Measurements from ENCODE around the gene TEX22. TPM values are rescaled to one million over a fixed set of nuclear protein-coding genes. Genes with fewer than 3 reads are reported as not detected.

TEX22 gene
- total RNA-seq, 4 donors from 2014 or later, result 1.1 to 3.8 TPM; not detected in 2

- DNase-seq, result no peak
- H3K36me3 ChIP-seq, result no peaks in the 10 kb centered on the region
- H3K9me3 ChIP-seq, result no peaks in the 10 kb centered on the region
- intact Hi-C loops (cut with DNase I; ENCODE audit: low total_unique reads), result no loop called here
- H3K4me1 ChIP-seq, result no peaks in the 10 kb centered on the region
- no peak overlapping the region for H3K4me3 ChIP-seq
- no peak overlapping the region for H3K27ac ChIP-seq
- H3K27me3 ChIP-seq, result no peaks in the 10 kb centered on the region
- no peak for TF ChIP-seq POLR2A (IDR thresholded peaks at IDR 0.05)
- TF ChIP-seq, protein P1, sequence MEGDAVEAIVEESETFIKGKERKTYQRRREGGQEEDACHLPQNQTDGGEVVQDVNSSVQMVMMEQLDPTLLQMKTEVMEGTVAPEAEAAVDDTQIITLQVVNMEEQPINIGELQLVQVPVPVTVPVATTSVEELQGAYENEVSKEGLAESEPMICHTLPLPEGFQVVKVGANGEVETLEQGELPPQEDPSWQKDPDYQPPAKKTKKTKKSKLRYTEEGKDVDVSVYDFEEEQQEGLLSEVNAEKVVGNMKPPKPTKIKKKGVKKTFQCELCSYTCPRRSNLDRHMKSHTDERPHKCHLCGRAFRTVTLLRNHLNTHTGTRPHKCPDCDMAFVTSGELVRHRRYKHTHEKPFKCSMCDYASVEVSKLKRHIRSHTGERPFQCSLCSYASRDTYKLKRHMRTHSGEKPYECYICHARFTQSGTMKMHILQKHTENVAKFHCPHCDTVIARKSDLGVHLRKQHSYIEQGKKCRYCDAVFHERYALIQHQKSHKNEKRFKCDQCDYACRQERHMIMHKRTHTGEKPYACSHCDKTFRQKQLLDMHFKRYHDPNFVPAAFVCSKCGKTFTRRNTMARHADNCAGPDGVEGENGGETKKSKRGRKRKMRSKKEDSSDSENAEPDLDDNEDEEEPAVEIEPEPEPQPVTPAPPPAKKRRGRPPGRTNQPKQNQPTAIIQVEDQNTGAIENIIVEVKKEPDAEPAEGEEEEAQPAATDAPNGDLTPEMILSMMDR (IDR thresholded peaks at IDR 0.05), result no peak
Observed at GRCh38 chr14:105455766-105456660, 57.7 kb downstream of the TEX22 start.

DNA sequence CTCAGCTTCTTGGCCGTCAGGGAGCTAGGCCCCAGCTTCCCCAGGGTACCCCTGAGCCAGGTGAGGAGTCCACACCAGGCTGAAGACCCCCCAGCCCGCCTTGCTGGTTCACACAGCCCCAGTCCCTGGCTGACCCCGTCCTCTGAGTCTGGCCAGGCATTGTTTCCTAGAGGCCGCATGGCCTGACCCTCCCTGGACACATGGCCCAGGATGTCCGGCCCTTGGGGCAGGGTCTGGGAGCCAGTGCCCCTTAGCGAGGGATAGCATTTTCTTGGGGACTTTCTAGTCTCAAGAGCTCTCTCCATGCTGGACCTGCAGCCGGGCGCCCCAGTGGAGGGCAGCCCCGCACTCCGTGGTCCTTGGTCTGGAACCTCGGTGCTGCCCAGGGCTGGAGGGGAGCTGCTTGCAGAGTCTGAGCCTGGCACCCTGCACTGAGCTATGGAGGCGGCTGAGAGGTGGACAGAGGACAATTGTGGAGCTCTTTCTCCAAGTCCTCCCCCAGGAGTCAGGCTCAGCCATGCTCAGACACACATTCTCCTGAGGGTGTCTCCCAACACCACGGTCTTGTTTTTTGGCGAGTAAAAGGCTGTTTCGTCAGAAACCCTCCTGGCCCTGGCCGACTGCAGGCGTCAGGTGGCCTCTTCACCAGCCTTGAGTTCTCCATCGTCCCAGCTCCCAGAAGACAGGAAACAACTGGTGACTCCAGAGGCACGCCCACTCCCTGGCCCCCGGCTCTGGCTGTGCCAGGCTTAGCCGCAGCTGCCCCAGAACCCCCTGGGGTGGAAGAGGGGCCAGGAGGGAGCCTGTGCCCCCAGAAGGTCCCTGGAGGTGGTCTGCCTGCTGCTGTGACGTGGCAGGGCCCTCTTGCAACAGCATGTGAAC, 58.6 kb downstream of the TEX22 start:
- H3K4me3 ChIP-seq, result no peak overlapping the region
- H3K27me3 ChIP-seq, result no peaks in the 10 kb centered on the region
- no peak for TF ChIP-seq POLR2A (IDR thresholded peaks at IDR 0.05)
- TF ChIP-seq, protein P1 (IDR thresholded peaks at IDR 0.05), result no peak
- no peaks in the 10 kb centered on the region for H3K9me3 ChIP-seq
- DNase-seq, result no peak
- H3K27ac ChIP-seq, result no peak overlapping the region
- no peaks in the 10 kb centered on the region for H3K4me1 ChIP-seq
- intact Hi-C loops (cut with DNase I; ENCODE audit: low total_unique reads), result no loop called here
- H3K36me3 ChIP-seq, result no peaks in the 10 kb centered on the region

GRCh38 chr14:105458010-105458409, 59.7 kb downstream of the TEX22 start:
- H3K27ac ChIP-seq, result no peak overlapping the region
- intact Hi-C loops (cut with DNase I; ENCODE audit: low total_unique reads), result no loop called here
- no peak for DNase-seq
- H3K27me3 ChIP-seq, result no peaks in the 10 kb centered on the region
- no peaks in the 10 kb centered on the region for H3K36me3 ChIP-seq
- TF ChIP-seq POLR2A (IDR thresholded peaks at IDR 0.05), result no peak
- TF ChIP-seq, protein P1 (IDR thresholded peaks at IDR 0.05), result no peak
- no peaks in the 10 kb centered on the region for H3K9me3 ChIP-seq
- H3K4me1 ChIP-seq, result no peaks in the 10 kb centered on the region
- no peak overlapping the region for H3K4me3 ChIP-seq

DNA sequence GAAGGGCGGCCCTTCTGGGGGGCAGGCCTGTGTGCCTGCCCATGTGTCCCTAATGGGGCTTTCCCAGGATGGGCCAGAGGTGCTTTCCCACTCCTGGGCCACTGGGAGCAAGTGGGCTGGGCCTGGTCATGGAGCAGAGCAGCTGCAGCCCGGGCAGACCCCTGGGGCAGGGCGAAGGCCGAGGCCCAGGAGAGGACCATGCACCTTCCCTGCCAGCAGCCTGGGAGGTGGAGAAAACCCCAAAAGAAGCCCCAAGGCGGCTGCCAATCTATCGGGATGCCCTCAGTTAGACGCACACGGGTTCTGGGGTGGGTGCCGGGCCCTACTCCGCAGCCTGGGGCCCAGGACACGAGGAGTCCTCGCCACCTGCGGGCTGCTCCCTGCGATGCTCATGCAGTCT, 60.2 kb downstream of the TEX22 start:
- Histone ChIP-seq H3K27ac (no peak overlapping the region), H3K27me3 (no peaks in the 10 kb centered on the region), H3K36me3 (no peaks in the 10 kb centered on the region), H3K4me3 (no peak overlapping the region), H3K4me1 (no peaks in the 10 kb centered on the region), H3K9me3 (no peaks in the 10 kb centered on the region)
- DNase-seq, result no peak
- TF ChIP-seq POLR2A (IDR thresholded peaks at IDR 0.05), result no peak
- TF ChIP-seq, protein P1 (IDR thresholded peaks at IDR 0.05), result no peak
- intact Hi-C loops (cut with DNase I; ENCODE audit: low total_unique reads), result no loop called here

- Histone ChIP-seq H3K4me3 (no peak overlapping the region), H3K9me3 (no peaks in the 10 kb centered on the region), H3K36me3 (no peaks in the 10 kb centered on the region), H3K4me1 (no peaks in the 10 kb centered on the region), H3K27ac (no peak overlapping the region), H3K27me3 (no peaks in the 10 kb centered on the region)
- TF ChIP-seq POLR2A (IDR thresholded peaks at IDR 0.05), result no peak
- TF ChIP-seq, protein P1 (IDR thresholded peaks at IDR 0.05), result no peak
- intact Hi-C loops (cut with DNase I; ENCODE audit: low total_unique reads), result no loop called here
- DNase-seq, result no peak
Observed at GRCh38 chr14:105460116-105460515, 61.8 kb downstream of the TEX22 start.
